Measurements from ENCODE around the gene GOLGA8B.
"Not testable (repeated sequence)": the region's sequence is repeated elsewhere in the genome, so short reads cannot be mapped to it uniquely, and the experiment has no call there.

Gene GOLGA8B

GRCh38 chr15:34581043-34581365, 2.4 kb downstream of the GOLGA8B start:
- H3K27ac ChIP-seq = no peak overlapping the region
- TF ChIP-seq ZFX (IDR thresholded peaks at IDR 0.05) (no peak), CTCF (conservative IDR thresholded peaks at IDR 0.05) (no peak)

GRCh38 chr15:34580251-34581042, 3.0 kb downstream of the GOLGA8B start:
- not testable (repeated sequence) for H3K27ac ChIP-seq

GRCh38 chr15:34578283-34578674, 5.2 kb downstream of the GOLGA8B start:
- H3K27ac ChIP-seq = no peak overlapping the region

GRCh38 chr15:34577658-34578282, 5.7 kb downstream of the GOLGA8B start:
- not testable (repeated sequence) for H3K27ac ChIP-seq

More at GRCh38 chr15:34578283-34578674, 5.2 kb downstream of the GOLGA8B start:
- TF ChIP-seq ZFX (IDR thresholded peaks at IDR 0.05) (no peak), CTCF (conservative IDR thresholded peaks at IDR 0.05) (no peak)

GRCh38 chr15:34575035-34575434, 8.4 kb downstream of the GOLGA8B start:
- H3K27ac ChIP-seq = not testable (repeated sequence)

GRCh38 chr15:34572921-34573320, 10.5 kb downstream of the GOLGA8B start:
- H3K27ac ChIP-seq = not testable (repeated sequence)

GRCh38 chr15:34572019-34572641, 11.3 kb downstream of the GOLGA8B start:
- H3K27ac ChIP-seq = not testable (repeated sequence)

- H3K27ac ChIP-seq = not testable (repeated sequence)
Observed at GRCh38 chr15:34569670-34570396, 13.6 kb downstream of the GOLGA8B start.

- not testable (repeated sequence) for H3K27ac ChIP-seq
Observed at GRCh38 chr15:34567174-34567573, 16.3 kb downstream of the GOLGA8B start.

- H3K27ac ChIP-seq = not testable (repeated sequence)
Observed at GRCh38 chr15:34564711-34565110, 18.7 kb downstream of the GOLGA8B start.

GRCh38 chr15:34560814-34561213, 22.6 kb downstream of the GOLGA8B start:
- H3K27ac ChIP-seq = not testable (repeated sequence)

- not testable (repeated sequence) for H3K27ac ChIP-seq
Observed at GRCh38 chr15:34559764-34560163, 23.7 kb downstream of the GOLGA8B start.

GRCh38 chr15:34555162-34555561, 28.3 kb downstream of the GOLGA8B start:
- H3K27ac ChIP-seq = not testable (repeated sequence)

GRCh38 chr15:34554716-34555115, 28.7 kb downstream of the GOLGA8B start:
- not testable (repeated sequence) for H3K27ac ChIP-seq

GRCh38 chr15:34554126-34554525, 29.3 kb downstream of the GOLGA8B start:
- H3K27ac ChIP-seq = not testable (repeated sequence)

GRCh38 chr15:34550129-34550528, 33.3 kb downstream of the GOLGA8B start:
- H3K27ac ChIP-seq = not testable (repeated sequence)

GRCh38 chr15:34549381-34549809, 34.1 kb downstream of the GOLGA8B start:
- not testable (repeated sequence) for H3K27ac ChIP-seq

- not testable (repeated sequence) for H3K27ac ChIP-seq
Observed at GRCh38 chr15:34543860-34544649, 39.4 kb downstream of the GOLGA8B start.
